ENCODE data around the gene CTTNBP2.

Gene CTTNBP2

DNA sequence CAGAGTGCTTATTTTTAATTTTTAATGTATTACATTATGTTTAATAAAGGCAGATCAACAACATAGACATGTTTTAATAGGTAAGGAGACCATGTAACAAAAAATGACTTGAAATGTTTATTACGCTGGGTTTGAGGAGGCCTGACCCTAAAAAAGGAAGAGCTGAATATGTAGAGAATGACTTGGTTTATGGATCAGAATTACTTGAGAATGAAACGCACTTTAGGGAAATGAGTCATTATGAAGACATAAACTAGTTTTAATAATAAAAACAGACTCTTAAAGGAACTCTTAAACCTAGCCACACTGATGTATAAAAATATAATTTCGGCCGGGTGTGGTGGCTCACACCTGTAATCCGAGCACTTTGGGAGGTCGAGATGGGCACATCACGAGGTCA lies 56.5 kb downstream of the CTTNBP2 start:
- Histone ChIP-seq H3K9ac (no peak overlapping the region), H4K20me1 (no peaks in the 10 kb centered on the region), H3K9me3 (replicated peaks in 1 of 11) (no peaks in the 10 kb centered on the region), H3K27me3 (no peaks in the 10 kb centered on the region), H3K4me1 (peaks cover 0 to 22% (median 0%) of the 10 kb centered on the region in 10 experiments; a peak in 6 of 20 replicates), H3K4me3 (no peak overlapping the region), H3K4me2 (peak overlapping the region in 3 of 11 experiments; percentile 17 to 28 (median 20); a peak in 1 of 22 replicates), H3K36me3 (no peaks in the 10 kb centered on the region), H3K27ac (0 out of 22 replicates have a peak overlapping the region, but pooled peaks of 1 of the 11 experiments have one; percentile 1)
- TF ChIP-seq Cebpa-rat (IDR thresholded peaks at IDR 0.05), result no peak

GRCh38 chr7:117811696-117812095 lies 61.5 kb downstream of the CTTNBP2 start:
- Histone ChIP-seq H3K27ac (no peak overlapping the region), H3K4me2 (no peak overlapping the region)
- no peak for TF ChIP-seq Cebpa-rat (IDR thresholded peaks at IDR 0.05)

DNA sequence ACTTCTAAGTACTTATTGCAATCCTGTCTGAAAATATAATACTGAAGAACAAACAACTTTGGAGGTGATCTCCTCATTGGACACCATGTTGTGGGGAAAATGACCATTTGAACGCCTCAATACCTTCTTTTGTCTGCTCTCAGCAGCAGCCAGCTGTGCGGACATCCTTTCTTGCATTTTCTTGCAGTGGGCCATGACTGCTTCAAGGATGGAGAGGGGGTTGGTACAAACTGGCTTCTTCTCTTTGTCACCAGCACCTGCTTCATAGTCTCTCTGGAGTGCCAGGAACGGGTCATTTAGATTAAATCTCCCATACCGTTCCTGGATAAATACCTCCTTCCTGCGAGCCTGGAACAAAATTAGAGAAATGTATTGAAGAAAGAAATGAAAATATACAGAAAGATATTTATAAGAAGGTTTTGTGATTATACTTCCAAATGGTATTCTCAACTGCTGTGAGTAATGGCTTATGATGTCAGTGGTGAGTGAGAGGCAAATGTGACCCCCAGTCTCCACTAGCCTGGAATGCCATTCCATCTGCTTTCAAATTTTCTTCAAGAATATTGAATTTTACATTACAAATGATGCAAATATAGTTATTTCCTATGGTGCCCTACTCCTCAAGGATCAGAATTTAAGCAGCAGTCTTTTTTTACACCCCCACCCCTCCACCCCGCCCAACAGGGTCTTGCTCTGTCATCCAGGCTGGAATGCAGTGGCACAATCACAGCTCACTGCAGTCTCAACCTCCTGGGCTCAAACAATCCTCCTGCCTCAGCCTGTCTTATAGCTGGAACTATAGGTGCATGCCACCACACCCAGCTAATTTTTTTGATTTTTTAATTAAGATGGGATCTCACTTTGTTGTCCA lies 62.4 kb downstream of the CTTNBP2 start:
- TF ChIP-seq Cebpa-rat (IDR thresholded peaks at IDR 0.05), result no peak
- H3K27ac ChIP-seq, result no peak overlapping the region
- no peak overlapping the region for H3K4me3 ChIP-seq
- no peak overlapping the region for H3K4me2 ChIP-seq
- no peaks in the 10 kb centered on the region for H4K20me1 ChIP-seq
- no peaks in the 10 kb centered on the region for H3K36me3 ChIP-seq
- no peak overlapping the region for H3K9ac ChIP-seq
- H3K9me3 ChIP-seq (replicated peaks in 1 of 11), result no peaks in the 10 kb centered on the region
- no peaks in the 10 kb centered on the region for H3K27me3 ChIP-seq
- H3K4me1 ChIP-seq, result peaks cover 0 to 29% (median 0%) of the 10 kb centered on the region in 10 experiments; a peak in 8 of 20 replicates

More at GRCh38 chr7:117811696-117812095, 61.5 kb downstream of the CTTNBP2 start:
- Histone ChIP-seq H4K20me1 (no peaks in the 10 kb centered on the region), H3K4me3 (no peak overlapping the region), H3K36me3 (no peaks in the 10 kb centered on the region), H3K4me1 (peaks cover 0 to 38% (median 0%) of the 10 kb centered on the region in 10 experiments; a peak in 8 of 20 replicates), H3K27me3 (no peaks in the 10 kb centered on the region), H3K9ac (no peak overlapping the region), H3K9me3 (replicated peaks in 1 of 11) (no peaks in the 10 kb centered on the region)

- Histone ChIP-seq H3K36me3 (no peaks in the 10 kb centered on the region), H4K20me1 (no peaks in the 10 kb centered on the region), H3K4me2 (no peak overlapping the region), H3K9me3 (replicated peaks in 1 of 11) (no peaks in the 10 kb centered on the region), H3K27me3 (no peaks in the 10 kb centered on the region), H3K4me3 (no peak overlapping the region), H3K4me1 (peaks cover 0 to 24% (median 0%) of the 10 kb centered on the region in 10 experiments; a peak in 8 of 20 replicates), H3K27ac (no peak overlapping the region), H3K9ac (no peak overlapping the region)
- no peak for TF ChIP-seq Cebpa-rat (IDR thresholded peaks at IDR 0.05)
Measured at GRCh38 chr7:117809958-117810357, 63.3 kb downstream of the CTTNBP2 start.

DNA sequence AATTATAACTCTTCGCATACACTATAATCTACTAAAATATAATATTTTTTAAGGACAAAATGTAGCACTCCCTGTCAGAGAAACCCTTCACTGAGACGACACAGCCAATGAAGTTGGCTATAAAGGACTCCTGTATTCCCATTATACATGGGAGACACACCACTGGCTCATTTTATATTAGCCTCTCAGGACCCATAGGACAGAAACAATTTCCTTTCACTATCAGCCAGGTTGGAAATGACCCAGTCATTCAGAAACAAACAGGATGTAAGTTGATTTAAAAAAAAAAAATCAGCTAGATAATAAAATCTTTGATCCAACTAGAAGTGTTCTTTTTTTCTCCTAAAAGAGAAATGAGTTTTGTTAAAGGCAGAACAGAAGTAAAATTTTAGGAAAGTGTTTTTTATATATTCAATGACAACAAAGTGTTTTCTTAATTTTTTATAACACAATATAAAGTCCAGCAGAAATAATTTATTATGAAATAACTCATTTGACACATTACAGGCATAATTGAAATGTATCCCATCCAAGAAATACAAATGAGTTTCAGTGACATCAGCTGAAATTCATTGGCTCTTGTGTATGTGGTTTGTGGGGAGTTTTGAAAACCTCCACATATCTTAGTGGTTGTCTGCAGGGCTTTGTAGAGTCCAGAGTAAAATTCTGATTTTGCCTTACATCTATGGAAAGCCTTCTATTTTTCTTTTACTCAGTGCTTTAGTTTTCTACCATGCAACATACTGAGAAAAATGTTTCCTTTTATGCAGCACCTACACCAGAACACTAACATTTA lies 64.1 kb downstream of the CTTNBP2 start:
- Histone ChIP-seq H3K4me3 (no peak overlapping the region), H3K36me3 (no peaks in the 10 kb centered on the region), H3K9ac (no peak overlapping the region), H3K4me2 (peak overlapping the region in 3 of 11 experiments; percentile 23 to 55 (median 38); a peak in 4 of 22 replicates), H3K27me3 (no peaks in the 10 kb centered on the region), H3K4me1 (peaks cover 0 to 24% (median 0%) of the 10 kb centered on the region in 10 experiments; a peak in 8 of 20 replicates), H3K9me3 (replicated peaks in 1 of 11) (no peaks in the 10 kb centered on the region), H4K20me1 (no peaks in the 10 kb centered on the region), H3K27ac (peak overlapping the region in 1 of 11 experiments; percentile 8; a peak in 1 of 22 replicates)
- TF ChIP-seq Cebpa-rat (IDR thresholded peaks at IDR 0.05), result no peak

DNA sequence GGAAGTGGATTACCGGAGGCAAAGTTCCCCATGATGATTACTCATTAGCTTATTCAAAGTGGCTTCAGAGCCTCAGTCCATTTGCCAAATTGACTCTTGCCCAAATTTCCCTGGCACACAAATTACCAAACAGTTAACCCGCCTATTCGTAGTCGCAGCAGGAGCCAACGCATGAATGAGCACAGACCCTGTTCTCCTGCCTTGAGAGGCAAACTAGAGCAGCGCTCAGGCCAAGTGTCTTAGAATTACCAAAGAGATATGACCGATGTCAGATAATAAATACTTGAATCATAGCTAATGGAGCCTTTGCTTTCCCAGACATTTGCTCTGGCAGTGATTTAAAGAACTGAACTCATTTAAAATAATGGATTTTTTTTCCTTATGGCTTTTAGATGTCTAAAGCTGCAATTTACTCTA lies 64.9 kb downstream of the CTTNBP2 start:
- Histone ChIP-seq H3K36me3 (no peaks in the 10 kb centered on the region), H3K4me3 (no peak overlapping the region), H3K9me3 (replicated peaks in 1 of 11) (no peaks in the 10 kb centered on the region), H4K20me1 (no peaks in the 10 kb centered on the region), H3K27me3 (no peaks in the 10 kb centered on the region), H3K4me2 (peak overlapping the region in 4 of 11 experiments; percentile 15 to 78 (median 46); a peak in 7 of 22 replicates), H3K27ac (peak overlapping the region in 2 of 11 experiments; percentile 8 to 23; a peak in 2 of 22 replicates), H3K4me1 (peaks cover 0 to 24% (median 0%) of the 10 kb centered on the region in 10 experiments; a peak in 8 of 20 replicates), H3K9ac (no peak overlapping the region)
- TF ChIP-seq Cebpa-rat (IDR thresholded peaks at IDR 0.05), result no peak

DNA sequence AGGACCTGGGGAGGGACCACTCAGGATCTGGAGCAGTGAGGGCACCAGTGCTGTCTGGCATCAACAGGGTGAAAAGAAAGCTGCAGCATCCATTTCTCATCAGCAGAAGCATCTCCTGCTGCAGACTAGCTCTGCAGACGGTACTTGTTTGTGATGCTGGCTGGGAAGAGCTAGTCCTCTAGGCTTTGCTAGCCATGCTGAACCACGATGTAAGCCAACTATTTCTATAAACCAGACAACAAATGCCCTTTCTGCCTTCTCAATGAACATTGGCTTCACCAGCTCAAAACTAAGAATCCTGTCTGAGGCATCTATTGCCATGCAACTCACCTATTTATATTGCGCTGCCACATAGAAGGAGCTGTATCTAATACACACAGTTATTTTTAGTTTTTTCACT lies 65.6 kb downstream of the CTTNBP2 start:
- H3K9me3 ChIP-seq (replicated peaks in 1 of 11), result no peaks in the 10 kb centered on the region
- peaks cover 0 to 24% (median 0%) of the 10 kb centered on the region in 10 experiments; a peak in 8 of 20 replicates for H3K4me1 ChIP-seq
- no peak overlapping the region for H3K27ac ChIP-seq
- no peaks in the 10 kb centered on the region for H3K36me3 ChIP-seq
- H3K27me3 ChIP-seq, result no peaks in the 10 kb centered on the region
- peak overlapping the region in 3 of 11 experiments; percentile 38 to 78 (median 55); a peak in 6 of 22 replicates for H3K4me2 ChIP-seq
- no peaks in the 10 kb centered on the region for H4K20me1 ChIP-seq
- no peak overlapping the region for H3K4me3 ChIP-seq
- TF ChIP-seq Cebpa-rat (IDR thresholded peaks at IDR 0.05), result no peak
- no peak overlapping the region for H3K9ac ChIP-seq

DNA sequence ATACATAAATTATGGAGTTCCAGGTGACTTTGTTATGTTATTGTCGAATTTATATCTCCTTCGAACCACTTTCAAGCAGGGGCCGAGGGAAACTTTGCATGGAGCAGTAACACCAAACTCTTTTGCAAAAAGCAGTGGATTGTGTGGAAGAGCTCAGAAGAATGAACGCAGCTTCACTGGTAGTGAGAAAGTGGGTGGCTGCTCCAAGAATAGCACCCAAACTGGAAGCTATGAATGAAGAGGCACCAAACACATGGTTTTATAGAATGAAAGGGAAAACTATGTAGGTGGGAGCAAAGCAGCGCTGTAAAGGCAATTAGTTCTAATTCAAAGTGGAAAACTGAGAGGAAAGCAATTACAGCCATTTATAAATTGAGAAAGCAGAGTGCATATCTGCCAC lies 67.2 kb downstream of the CTTNBP2 start:
- TF ChIP-seq Cebpa-rat (IDR thresholded peaks at IDR 0.05), result no peak
- Histone ChIP-seq H3K36me3 (no peaks in the 10 kb centered on the region), H3K4me1 (peaks cover 0 to 24% (median 0%) of the 10 kb centered on the region in 10 experiments; a peak in 8 of 20 replicates), H3K9ac (no peak overlapping the region), H3K4me3 (no peak overlapping the region), H3K27ac (no peak overlapping the region), H3K4me2 (no peak overlapping the region), H3K27me3 (no peaks in the 10 kb centered on the region), H3K9me3 (replicated peaks in 1 of 11) (no peaks in the 10 kb centered on the region), H4K20me1 (no peaks in the 10 kb centered on the region)

DNA sequence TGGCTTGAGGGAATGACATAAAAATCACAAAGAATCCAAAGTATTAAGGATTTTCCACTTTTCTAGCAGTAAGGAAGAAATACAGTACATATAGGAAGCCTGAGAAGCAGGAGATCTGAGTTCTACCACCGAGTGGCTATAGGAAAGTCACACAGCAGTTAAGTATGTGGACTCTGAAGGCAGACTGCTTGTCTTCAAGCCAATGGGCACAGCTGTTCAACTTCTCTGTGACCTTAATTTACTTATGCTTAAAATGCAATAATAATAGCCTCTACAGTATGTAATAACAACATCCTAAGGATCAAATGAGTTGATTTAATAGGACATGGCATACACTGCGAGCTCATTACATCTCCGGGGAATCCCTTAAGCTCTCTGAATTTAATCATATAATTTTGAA lies 68.0 kb downstream of the CTTNBP2 start:
- no peak overlapping the region for H3K4me2 ChIP-seq
- H3K4me3 ChIP-seq, result no peak overlapping the region
- peaks cover 0 to 24% (median 0%) of the 10 kb centered on the region in 10 experiments; a peak in 8 of 20 replicates for H3K4me1 ChIP-seq
- H3K27ac ChIP-seq, result no peak overlapping the region
- no peak overlapping the region for H3K9ac ChIP-seq
- no peak for TF ChIP-seq Cebpa-rat (IDR thresholded peaks at IDR 0.05)
- no peaks in the 10 kb centered on the region for H3K27me3 ChIP-seq
- H3K36me3 ChIP-seq, result no peaks in the 10 kb centered on the region
- no peaks in the 10 kb centered on the region for H4K20me1 ChIP-seq
- no peaks in the 10 kb centered on the region for H3K9me3 ChIP-seq (replicated peaks in 1 of 11)

Data from BLaER1 treated with 17β-estradiol and CSF1 and Interleukin-3, amounts not matched to agents 10 nM and 100 nM (cell line).